ENCODE measurements around the gene LTA4H.

DNA sequence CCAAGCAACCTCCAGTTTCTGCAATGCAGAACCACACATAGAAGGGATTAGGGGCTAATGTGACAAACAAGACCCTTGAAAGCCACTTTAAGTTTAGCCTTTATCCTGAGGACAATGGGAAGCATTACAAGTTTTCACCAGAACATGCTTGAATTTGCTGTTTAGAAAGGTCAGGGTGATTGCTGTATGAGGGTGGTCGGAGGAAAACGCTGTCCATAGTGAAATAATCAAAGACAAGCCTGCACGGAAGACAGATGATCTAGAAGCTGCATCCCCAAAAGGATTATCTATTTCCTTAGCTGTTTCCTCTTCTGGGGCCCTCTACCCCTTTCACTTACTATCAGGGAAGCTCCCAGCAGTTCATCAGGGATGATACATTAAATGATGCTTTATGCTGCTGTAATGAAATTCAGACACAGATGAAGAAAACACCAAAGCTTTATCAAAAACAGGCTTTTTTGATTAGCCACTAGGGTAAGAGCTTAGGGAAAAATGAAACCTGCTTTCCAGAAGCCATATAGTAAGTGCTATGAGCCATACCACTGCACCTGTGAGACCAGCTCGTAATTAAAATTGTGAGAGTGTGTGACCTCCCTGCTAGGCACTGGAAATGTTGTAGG is 45.8 kb downstream of the LTA4H start:
- TF ChIP-seq SCRT1 (tag by site-specific recombination; IDR thresholded peaks at IDR 0.05; ENCODE audit: borderline replicate concordance), result no peak
- no peak for TF ChIP-seq ZNF580 (tag by site-specific recombination; IDR thresholded peaks at IDR 0.05)
- no peak for TF ChIP-seq CTCF (tag by site-specific recombination; IDR thresholded peaks at IDR 0.05)
- TF ChIP-seq ZBTB48 (tag by site-specific recombination; IDR thresholded peaks at IDR 0.05), result no peak
- no peak for TF ChIP-seq ZNF514 (tag by site-specific recombination; IDR thresholded peaks at IDR 0.05)
- no peak for TF ChIP-seq YY1 (tag by site-specific recombination; IDR thresholded peaks at IDR 0.05)
- no peak for TF ChIP-seq ZNF26 (tag by site-specific recombination; IDR thresholded peaks at IDR 0.05)
- TF ChIP-seq, protein P1, sequence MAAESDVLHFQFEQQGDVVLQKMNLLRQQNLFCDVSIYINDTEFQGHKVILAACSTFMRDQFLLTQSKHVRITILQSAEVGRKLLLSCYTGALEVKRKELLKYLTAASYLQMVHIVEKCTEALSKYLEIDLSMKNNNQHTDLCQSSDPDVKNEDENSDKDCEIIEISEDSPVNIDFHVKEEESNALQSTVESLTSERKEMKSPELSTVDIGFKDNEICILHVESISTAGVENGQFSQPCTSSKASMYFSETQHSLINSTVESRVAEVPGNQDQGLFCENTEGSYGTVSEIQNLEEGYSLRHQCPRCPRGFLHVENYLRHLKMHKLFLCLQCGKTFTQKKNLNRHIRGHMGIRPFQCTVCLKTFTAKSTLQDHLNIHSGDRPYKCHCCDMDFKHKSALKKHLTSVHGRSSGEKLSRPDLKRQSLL (tag by site-specific recombination; IDR thresholded peaks at IDR 0.05), result no peak
- TF ChIP-seq KLF9 (tag by site-specific recombination; IDR thresholded peaks at IDR 0.05; ENCODE audit: low read depth), result no peak
- TF ChIP-seq KLF16 (tag by site-specific recombination; IDR thresholded peaks at IDR 0.05), result no peak
- no peak for TF ChIP-seq ZNF274 (IDR thresholded peaks at IDR 0.05; ENCODE audit: low read length)
- TF ChIP-seq ZNF274 (tag by site-specific recombination; IDR thresholded peaks at IDR 0.05; ENCODE audit: borderline replicate concordance), result no peak
- TF ChIP-seq ZNF140 (tag by site-specific recombination; IDR thresholded peaks at IDR 0.05), result no peak
- TF ChIP-seq ZNF280D (tag by site-specific recombination; IDR thresholded peaks at IDR 0.05), result no peak

All from HEK293 (cell line).